Endothelial cell of umbilical vein (primary cell): ENCODE data around the gene MEGF11. TPM values are rescaled to one million over a fixed set of nuclear protein-coding genes. Genes with fewer than 3 reads are reported as not detected.

ENCODE experiments used
- BruUV-seq: library from RNA; stranded (reverse); fragments of 400-500 nt; replicated peaks from 2 replicates; lab custom pipeline; 2021; lab: Mats Ljungman, UMichigan
- CTCF ChIA-PET: fragments of 300-600, 350-600 bp; sonication (Branson Sonifier 250); formaldehyde crosslinking; loops from one replicate; lab custom pipeline; 2021; ENCODE audit warnings: antibody characterized with exemption, inconsistent platforms; lab: Charles Lee
- POLR2A ChIA-PET: fragments of 300-600, 350-600 bp; sonication (Branson Sonifier 250); formaldehyde crosslinking; loops from one replicate; lab custom pipeline; 2021; ENCODE audit warnings: antibody characterized with exemption, inconsistent platforms; lab: Charles Lee
- DNase-seq: peaks from one replicate; pipeline ENCODE4 v3.0.0-alpha.2; 2011; ENCODE audit warnings: low read depth, low spot score
- FAIRE-seq: peaks from 2 replicates; lab custom pipeline; 2011; peaks lifted over from hg19 to GRCh38; lab: Jason Lieb, UNC
- H2AFZ ChIP-seq: 2 replicates; pipeline ENCODE4 v1.6.0; 2012; ENCODE audit warnings: low read depth, low read length, control low read depth, inconsistent platforms
- H3K27ac ChIP-seq: 2 replicates; pipeline ENCODE4 v1.5.1; 2011; ENCODE audit warnings: low read depth, mild to moderate bottlenecking, control low read depth, low read length, moderate library complexity; ENCODE audit not compliant: insufficient read depth
- H3K27me3 ChIP-seq, 2 experiments: 2 replicates each; pipeline versions ENCODE4 v1.6.0 to v1.6.1; 2011; ENCODE audit warnings: low read length in 2 of 2, mixed read lengths in 1 of 2; ENCODE audit not compliant: control insufficient read depth in 2 of 2, insufficient read depth in 2 of 2
- H3K36me3 ChIP-seq, 2 experiments: 2 replicates in 1 of 2; 3 replicates in 1 of 2; pipeline ENCODE4 v1.5.1; 2011; ENCODE audit warnings: low read length in 2 of 2, mild to moderate bottlenecking in 1 of 2, moderate library complexity in 1 of 2; ENCODE audit not compliant: control insufficient read depth in 2 of 2, insufficient read depth in 2 of 2; ENCODE audit errors: extremely low read depth in 1 of 2
- H3K4me1 ChIP-seq: 3 replicates; pipeline ENCODE4 v1.5.1; 2011; ENCODE audit warnings: mild to moderate bottlenecking, low read length; ENCODE audit not compliant: control insufficient read depth, insufficient read depth; ENCODE audit errors: extremely low read depth
- H3K4me2 ChIP-seq: 2 replicates; pipeline ENCODE4 v1.6.1; 2011; ENCODE audit warnings: low read length, control low read depth, mixed read lengths; ENCODE audit not compliant: insufficient read depth
- H3K4me3 ChIP-seq, 3 experiments: fragments of 200-600 bp in 1 of 3; sonication (generic), shearing (Covaris generic) in 1 of 3; replicated peaks in 1 of 3; 2 replicates each; pipeline ENCODE4 v1.5.1; 2011 to 2016; ENCODE audit warnings: control low read depth in 3 of 3, low read length in 3 of 3, mild to moderate bottlenecking in 2 of 3, inconsistent platforms in 1 of 3, low read depth in 1 of 3, moderate library complexity in 1 of 3; ENCODE audit not compliant: insufficient read depth in 1 of 3
- H3K79me2 ChIP-seq: 2 replicates; pipeline ENCODE4 v1.6.0; 2012; ENCODE audit warnings: low read length, inconsistent platforms; ENCODE audit not compliant: control insufficient read depth, insufficient read depth
- H3K9ac ChIP-seq: replicated peaks from 2 replicates; pipeline ENCODE3; 2011; ENCODE audit warnings: low read length, control low read depth; ENCODE audit not compliant: insufficient read depth; ENCODE audit errors: extremely low read depth
- H3K9me1 ChIP-seq: replicated peaks from 3 replicates; pipeline ENCODE4 v1.6.0; 2011; ENCODE audit warnings: mild to moderate bottlenecking, low read length; ENCODE audit not compliant: control insufficient read depth, insufficient read depth; ENCODE audit errors: extremely low read depth
- H3K9me3 ChIP-seq: replicated peaks from 2 replicates; pipeline ENCODE4 v1.5.1; 2012; ENCODE audit warnings: low read length, inconsistent platforms; ENCODE audit not compliant: control insufficient read depth, insufficient read depth
- H4K20me1 ChIP-seq: replicated peaks from 2 replicates; pipeline ENCODE3; 2011; ENCODE audit warnings: mild to moderate bottlenecking, low read length; ENCODE audit not compliant: control insufficient read depth, insufficient read depth; ENCODE audit errors: extremely low read depth
- CTCF ChIP-seq, 2 donors: IDR thresholded peaks; 1 replicate in 1 of 2; 2 replicates in 1 of 2; pipeline ENCODE4 v1.5.1; 2011; ENCODE audit warnings: low read length in 2 of 2, mild to moderate bottlenecking in 2 of 2, moderate library complexity in 2 of 2, control low read depth in 1 of 2, inconsistent platforms in 1 of 2, low read depth in 1 of 2; ENCODE audit not compliant: insufficient read depth in 1 of 2; ENCODE audit errors: extremely low read depth in 1 of 2
- EZH2 ChIP-seq: IDR thresholded peaks from 2 replicates; pipeline ENCODE4 v1.6.1; 2012; ENCODE audit warnings: borderline replicate concordance, low read depth, mild to moderate bottlenecking, moderate library complexity, low read length, inconsistent platforms; ENCODE audit not compliant: severe bottlenecking
- FOS ChIP-seq: IDR thresholded peaks from 2 replicates; pipeline ENCODE4 v1.6.1; 2011; ENCODE audit warnings: mild to moderate bottlenecking, low read length, moderate library complexity, borderline replicate concordance; ENCODE audit not compliant: insufficient read depth
- GATA2 ChIP-seq: IDR thresholded peaks from 2 replicates; pipeline ENCODE4 v1.7.0; 2011; ENCODE audit warnings: low read depth, mild to moderate bottlenecking, moderate library complexity, mixed read lengths, low read length; ENCODE audit not compliant: insufficient read length, insufficient read depth
- JUN ChIP-seq: IDR thresholded peaks from 2 replicates; pipeline ENCODE4 v1.6.1; 2011; ENCODE audit warnings: borderline replicate concordance, low read depth; ENCODE audit not compliant: insufficient read length, insufficient read depth
- MYC ChIP-seq: IDR thresholded peaks from one replicate; pipeline ENCODE4 v1.6.1; 2011; ENCODE audit warnings: mild to moderate bottlenecking, low read depth, low read length
- POLR2A ChIP-seq: IDR thresholded peaks from 2 replicates; pipeline ENCODE4 v1.6.1; 2012; ENCODE audit warnings: low read depth, mild to moderate bottlenecking, control low read depth, low read length
- POLR2AphosphoS5 ChIP-seq: IDR thresholded peaks from 2 replicates; pipeline ENCODE4 v1.6.1; 2012; ENCODE audit warnings: low read depth, mild to moderate bottlenecking, control low read depth, low read length, moderate library complexity; ENCODE audit not compliant: insufficient read depth
- dilution Hi-C: fragments of 300-500 bp; cut with MboI; formaldehyde crosslinking; loops from one replicate; pipeline ENCODE4 v1.15.0; 2019; ENCODE audit warnings: low sequenced_read_pairs; ENCODE audit not compliant: extremely low pct_ligation_motif_present
- intact Hi-C: fragments of 100-400 bp; cut with micrococcal nuclease; formaldehyde crosslinking; loops from one replicate; pipeline ENCODE4 v1.10.0; 2022
- polyA plus RNA-seq, 4 experiments: library from polyadenylated mRNA; depleted of rRNA in 3 of 4; stranded (reverse) in 3 of 4; unstranded in 1 of 4; fragments of >200 nt; gene quantifications; 2 replicates each; pipeline versions ENCODE4 v1.2.1 to v1.2.3, GENCODE V29; 2011 to 2012; ENCODE audit warnings: missing spikeins in 1 of 4
- total RNA-seq: library from RNA; stranded (reverse); gene quantifications from 2 replicates; pipeline ENCODE4 v1.2.3, GENCODE V29; 2021
- TF ChIP-seq, protein P1 (sequence below): IDR thresholded peaks from 2 replicates; pipeline ENCODE4 v1.6.1; 2011; ENCODE audit not compliant: insufficient read depth, insufficient read length

The MEGF11 gene
- total and polyA plus RNA-seq, 2 donors (not counting 3 experiments of a cell fraction or from before 2014, with no cell fraction given), result not detected

- Histone ChIP-seq H3K9me3 (no peaks in the 10 kb centered on the region), H3K27ac (no peak overlapping the region), H3K9me1 (no peaks in the 10 kb centered on the region), H3K4me1 (no peaks in the 10 kb centered on the region), H3K36me3 (no peaks in the 10 kb centered on the region), H3K27me3 (no peaks in the 10 kb centered on the region), H2AFZ (no peak overlapping the region), H4K20me1 (no peaks in the 10 kb centered on the region), H3K4me3 (no peak overlapping the region), H3K9ac (no peak overlapping the region), H3K79me2 (no peaks in the 10 kb centered on the region), H3K4me2 (no peak overlapping the region)
- ChIA-PET CTCF (interaction anchor here (1.0 to 1.5 kb wide), 4 partner anchors 9 to 577 kb away, joined by 3 to 6 read pairs (median 4); no protein-coding TSS in a partner anchor), POLR2A (no interaction called here)
- no TSS peak for BruUV-seq
- DNase-seq, result no peak
- intact Hi-C loops, result no loop called here
- TF ChIP-seq, protein P1, sequence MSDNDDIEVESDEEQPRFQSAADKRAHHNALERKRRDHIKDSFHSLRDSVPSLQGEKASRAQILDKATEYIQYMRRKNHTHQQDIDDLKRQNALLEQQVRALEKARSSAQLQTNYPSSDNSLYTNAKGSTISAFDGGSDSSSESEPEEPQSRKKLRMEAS, result no peak
- TF ChIP-seq JUN (no peak), CTCF (IDR thresholded peaks at IDR 0.05; ENCODE audit: extremely low read depth in 1 of 2, insufficient read depth in 1 of 2, low read depth in 1 of 2, low read length in 2 of 2) (no peak), GATA2 (no peak), MYC (no peak), POLR2A (no peak), POLR2AphosphoS5 (no peak), FOS (no peak), EZH2 (no peak)
- FAIRE-seq, result no peak
- dilution Hi-C loops, result no loop called here
These were observed 331.8 kb downstream of the MEGF11 start for GRCh38 chr15:65921780-65922179.
